Sigmoid colon (tissue), 7 donors: Measurements from ENCODE around the gene SPATA20. TPM values are rescaled to one million over a fixed set of nuclear protein-coding genes. Genes with fewer than 3 reads are reported as not detected.

ENCODE experiments used
- DNase-seq: peaks from one replicate; pipeline ENCODE4 v3.0.0-alpha.2; 2019
- H3K27ac ChIP-seq, 4 donors: fragments of 200-600 bp; sonication (generic); one replicate each; pipeline ENCODE4 v1.5.1; 2016 to 2019; ENCODE audit warnings: mild to moderate bottlenecking in 1 of 4
- H3K27me3 ChIP-seq, 3 donors: fragments of 200-600 bp; sonication (generic); one replicate each; pipeline ENCODE4 v1.5.1; 2019; ENCODE audit warnings: mild to moderate bottlenecking in 1 of 3
- H3K36me3 ChIP-seq, 4 donors: fragments of 200-600 bp; sonication (generic); one replicate each; pipeline ENCODE4 v1.5.1; 2016 to 2019
- H3K4me1 ChIP-seq, 4 donors: fragments of 200-600 bp; sonication (generic); one replicate each; pipeline ENCODE4 v1.5.1; 2017 to 2019
- H3K4me3 ChIP-seq, 4 donors: fragments of 200-600 bp; sonication (generic); one replicate each; pipeline ENCODE4 v1.5.1; 2017 to 2019; ENCODE audit warnings: mild to moderate bottlenecking in 2 of 4, moderate library complexity in 1 of 4
- H3K9me3 ChIP-seq, 4 donors: fragments of 200-600 bp in 3 of 4; sonication (generic) in 3 of 4; one replicate each; pipeline versions ENCODE4 v1.5.1 to v1.6.1; 2013 to 2019
- CTCF ChIP-seq, 4 experiments: fragments of 450-650 bp in 3 of 4; fragments of 200-600 bp in 1 of 4; IDR thresholded peaks; one replicate each; pipeline ENCODE4 v1.5.1; 2016 to 2019; ENCODE audit warnings: antibody characterized with exemption in 4 of 4, mild to moderate bottlenecking in 3 of 4, moderate library complexity in 2 of 4
- EP300 ChIP-seq, 4 donors: sonication (generic); formaldehyde crosslinking; IDR thresholded peaks; one replicate each; pipeline ENCODE4 v1.6.1; 2017; ENCODE audit warnings: antibody characterized with exemption in 4 of 4
- POLR2A ChIP-seq, 2 donors: fragments of 450-650 bp; IDR thresholded peaks; one replicate each; pipeline ENCODE4 v1.6.1; 2016; ENCODE audit warnings: antibody characterized with exemption in 2 of 2, mild to moderate bottlenecking in 2 of 2, moderate library complexity in 2 of 2
- POLR2AphosphoS5 ChIP-seq, 4 donors: sonication (generic); formaldehyde crosslinking; IDR thresholded peaks; one replicate each; pipeline ENCODE4 v1.6.1; 2017; ENCODE audit warnings: antibody characterized with exemption in 4 of 4
- WGBS, 2 donors: extraction: QIAGEN DNeasy Blood & Tissue Kit; methylation state at CpG; one replicate each; pipeline ENCODE4 v1.1.7; 2013; 5-methylcytosine and 5-hydroxymethylcytosine counted together
- intact Hi-C: fragments of 100-400 bp; cut with DNase I; formaldehyde crosslinking; loops from one replicate; pipeline ENCODE4 v1.15.1; 2023
- polyA plus RNA-seq, 3 donors: library from polyadenylated mRNA; stranded (reverse); fragments of 200-250 nt; gene quantifications; one replicate each; pipeline ENCODE4 v1.2.3, GENCODE V29; 2013
- total RNA-seq, 4 donors: library from RNA; depleted of rRNA; stranded (reverse); fragments of >200 nt; gene quantifications; one replicate each; pipeline ENCODE4 v1.1.0, GENCODE V29; 2016
- donor health status: healthy with polysubstance abuse.
- donor health status: Bipolar disorder and iron deficiency.
- donor health status: healthy.

The SPATA20 gene
- total and polyA plus RNA-seq, 7 donors = 24.0 to 81.7 (median 45.1) TPM

- Histone ChIP-seq H3K9me3 (no peaks in the 10 kb centered on the region), H3K27ac (no peak overlapping the region), H3K36me3 (no peaks in the 10 kb centered on the region), H3K4me3 (no peak overlapping the region), H3K27me3 (peaks cover 0 to 6% (median 0%) of the 10 kb centered on the region in 3 donors), H3K4me1 (no peaks in the 10 kb centered on the region)
- DNase-seq = no peak
- no peak for TF ChIP-seq POLR2AphosphoS5 (IDR thresholded peaks at IDR 0.05)
- no peak for TF ChIP-seq CTCF (IDR thresholded peaks at IDR 0.05)
- no peak for TF ChIP-seq EP300 (IDR thresholded peaks at IDR 0.05)
- TF ChIP-seq POLR2A (IDR thresholded peaks at IDR 0.05) = no peak
- 83% methylated on average over 16 of the region's 16 CpGs for WGBS, 2 donors
- intact Hi-C loops = no loop called here
Observed at GRCh38 chr17:50578173-50578572, 31.2 kb downstream of the SPATA20 start.

- Histone ChIP-seq H3K27ac (no peak overlapping the region), H3K9me3 (no peaks in the 10 kb centered on the region), H3K4me3 (no peak overlapping the region), H3K27me3 (peaks cover 0 to 6% (median 0%) of the 10 kb centered on the region in 3 donors), H3K4me1 (no peaks in the 10 kb centered on the region), H3K36me3 (no peaks in the 10 kb centered on the region)
- WGBS, 2 donors = 90 to 93% methylated on average over 7 of the region's 7 CpGs
- intact Hi-C loops = no loop called here
- TF ChIP-seq POLR2AphosphoS5 (IDR thresholded peaks at IDR 0.05) (no peak), POLR2A (IDR thresholded peaks at IDR 0.05) (no peak), CTCF (IDR thresholded peaks at IDR 0.05) (no peak), EP300 (IDR thresholded peaks at IDR 0.05) (no peak)
- DNase-seq = no peak
Observed at GRCh38 chr17:50579399-50579798, 32.4 kb downstream of the SPATA20 start.

- H3K27ac ChIP-seq = no peak overlapping the region
- no peak for TF ChIP-seq POLR2AphosphoS5 (IDR thresholded peaks at IDR 0.05)
- no peak for TF ChIP-seq EP300 (IDR thresholded peaks at IDR 0.05)
- no peak for TF ChIP-seq POLR2A (IDR thresholded peaks at IDR 0.05)
- TF ChIP-seq CTCF (IDR thresholded peaks at IDR 0.05) = no peak
- H3K4me3 ChIP-seq = no peak overlapping the region
- H3K27me3 ChIP-seq = peaks cover 0 to 6% (median 0%) of the 10 kb centered on the region in 3 donors
- H3K9me3 ChIP-seq = no peaks in the 10 kb centered on the region
- H3K36me3 ChIP-seq = no peaks in the 10 kb centered on the region
- H3K4me1 ChIP-seq = no peaks in the 10 kb centered on the region
- intact Hi-C loops = no loop called here
- no peak for DNase-seq
- 94 to 95% methylated on average over 9 of the region's 9 CpGs for WGBS, 2 donors
Observed at GRCh38 chr17:50580646-50581045, 33.7 kb downstream of the SPATA20 start.

GRCh38 chr17:50581316-50581715 lies 34.3 kb downstream of the SPATA20 start:
- 93 to 94% methylated on average over 12 of the region's 12 CpGs for WGBS, 2 donors
- no peak for DNase-seq
- Histone ChIP-seq H3K4me1 (no peaks in the 10 kb centered on the region), H3K9me3 (no peaks in the 10 kb centered on the region), H3K27me3 (peaks cover 0 to 6% (median 0%) of the 10 kb centered on the region in 3 donors), H3K4me3 (no peak overlapping the region), H3K27ac (no peak overlapping the region), H3K36me3 (no peaks in the 10 kb centered on the region)
- TF ChIP-seq POLR2A (IDR thresholded peaks at IDR 0.05) (no peak), CTCF (IDR thresholded peaks at IDR 0.05) (no peak)
- intact Hi-C loops = no loop called here

GRCh38 chr17:50582741-50583140 lies 35.8 kb downstream of the SPATA20 start:
- H3K36me3 ChIP-seq = no peaks in the 10 kb centered on the region
- H3K9me3 ChIP-seq = no peaks in the 10 kb centered on the region
- TF ChIP-seq CTCF (IDR thresholded peaks at IDR 0.05) = no peak
- TF ChIP-seq POLR2AphosphoS5 (IDR thresholded peaks at IDR 0.05) = no peak
- no peak for TF ChIP-seq EP300 (IDR thresholded peaks at IDR 0.05)
- WGBS, 2 donors = 85 to 90% methylated on average over 2 of the region's 2 CpGs
- H3K4me1 ChIP-seq = no peaks in the 10 kb centered on the region
- H3K4me3 ChIP-seq = no peak overlapping the region
- DNase-seq = no peak
- intact Hi-C loops = no loop called here
- H3K27ac ChIP-seq = no peak overlapping the region
- H3K27me3 ChIP-seq = peaks cover 0 to 6% (median 0%) of the 10 kb centered on the region in 3 donors
